HL-60/S4 treated with phorbol 12-myristate 13-acetate at 8.2 ng/mL for 4 days and 3 days (cell line): ENCODE data around the gene PLXDC1.

ENCODE experiments used
- in situ Hi-C: fragments of 300-500 bp; cut with MboI; formaldehyde crosslinking; loops from 2 replicates; pipeline ENCODE4 v1.15.0; 2022; ENCODE audit warnings: low sequenced_read_pairs

The PLXDC1 gene

GRCh38 chr17:39158623-39159022, 7.2 kb upstream of the PLXDC1 start:
- in situ Hi-C loops, result no loop called here

- in situ Hi-C loops, result no loop called here
Observed at GRCh38 chr17:39156491-39156890, 5.1 kb upstream of the PLXDC1 start.

- in situ Hi-C loops, result no loop called here
Observed at GRCh38 chr17:39155654-39156053, 4.2 kb upstream of the PLXDC1 start.

- in situ Hi-C loops, result no loop called here
Observed at GRCh38 chr17:39153599-39154051, 2.2 kb upstream of the PLXDC1 start.

GRCh38 chr17:39151943-39152818, 744 bp upstream of the PLXDC1 start:
- in situ Hi-C loops, result no loop called here

- in situ Hi-C loops, result no loop called here
Observed at GRCh38 chr17:39150795-39151149, 665 bp downstream of the PLXDC1 start.

GRCh38 chr17:39150104-39150634, 1.3 kb downstream of the PLXDC1 start:
- in situ Hi-C loops, result no loop called here

- in situ Hi-C loops, result loop anchor here (10.0 kb wide), 1 partner anchor 163 kb away; no protein-coding TSS in a partner anchor
Observed at GRCh38 chr17:39147221-39148185, 3.9 kb downstream of the PLXDC1 start.

GRCh38 chr17:39146273-39146672, 5.2 kb downstream of the PLXDC1 start:
- in situ Hi-C loops, result loop anchor here (10.0 kb wide), 1 partner anchor 161 kb away; no protein-coding TSS in a partner anchor

GRCh38 chr17:39145143-39145542, 6.3 kb downstream of the PLXDC1 start:
- in situ Hi-C loops, result loop anchor here (10.0 kb wide), 1 partner anchor 160 kb away; no protein-coding TSS in a partner anchor

- in situ Hi-C loops, result loop anchor here (10.0 kb wide), 1 partner anchor 160 kb away; no protein-coding TSS in a partner anchor
Observed at GRCh38 chr17:39144416-39144840, 7.0 kb downstream of the PLXDC1 start.

GRCh38 chr17:39143552-39144093, 7.8 kb downstream of the PLXDC1 start:
- in situ Hi-C loops, result loop anchor here (10.0 kb wide), 1 partner anchor 159 kb away; no protein-coding TSS in a partner anchor

GRCh38 chr17:39141915-39142664, 9.3 kb downstream of the PLXDC1 start:
- in situ Hi-C loops, result loop anchor here (10.0 kb wide), 1 partner anchor 157 kb away; no protein-coding TSS in a partner anchor

GRCh38 chr17:39141294-39141693, 10.1 kb downstream of the PLXDC1 start:
- in situ Hi-C loops, result loop anchor here (10.0 kb wide), 1 partner anchor 156 kb away; no protein-coding TSS in a partner anchor

- in situ Hi-C loops, result no loop called here
Observed at GRCh38 chr17:39139561-39139960, 11.9 kb downstream of the PLXDC1 start.

- in situ Hi-C loops, result no loop called here
Observed at GRCh38 chr17:39139161-39139511, 12.3 kb downstream of the PLXDC1 start.

- in situ Hi-C loops, result no loop called here
Observed at GRCh38 chr17:39138431-39139160, 12.8 kb downstream of the PLXDC1 start.

- in situ Hi-C loops, result no loop called here
Observed at GRCh38 chr17:39134878-39135277, 16.6 kb downstream of the PLXDC1 start.

- in situ Hi-C loops, result no loop called here
Observed at GRCh38 chr17:39132192-39132610, 19.2 kb downstream of the PLXDC1 start.
